ENCODE data around the gene KRT84.

KRT84 gene

DNA sequence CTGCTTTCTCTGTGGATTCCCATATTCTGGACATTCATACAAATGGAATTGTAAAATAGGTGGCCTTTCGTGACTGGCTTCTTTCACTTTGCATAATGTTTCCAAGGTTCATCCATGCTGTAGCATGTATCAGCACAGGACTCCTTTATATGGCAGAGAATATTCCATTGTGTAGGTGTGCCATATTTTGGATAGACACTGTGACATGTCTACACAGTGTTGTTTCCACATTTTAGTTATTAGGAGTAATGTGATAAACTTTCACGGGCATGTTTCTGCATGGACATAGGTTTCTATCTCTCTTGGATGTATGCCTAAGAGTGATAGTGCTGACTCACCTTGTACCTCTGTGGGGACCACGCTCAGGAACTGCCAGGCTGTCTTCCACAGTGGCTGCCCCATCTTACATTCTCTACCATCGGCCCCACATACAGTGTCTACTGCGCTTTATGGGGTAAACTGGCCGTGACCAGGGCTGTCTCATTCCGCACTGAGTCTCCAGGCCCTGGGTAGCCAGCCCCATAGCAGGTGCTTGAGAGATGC, 7.1 kb upstream of the KRT84 start:
- no peak overlapping the region for H3K4me3 ChIP-seq (ENCODE audit: insufficient read length, low read depth)
- peaks cover 10% of the 10 kb centered on the region for H3K4me1 ChIP-seq (ENCODE audit: insufficient read depth, insufficient read length)
- H3K9me3 ChIP-seq (ENCODE audit: insufficient read depth, low read length): no peaks in the 10 kb centered on the region
- no peaks in the 10 kb centered on the region for H3K36me3 ChIP-seq (ENCODE audit: insufficient read depth, insufficient read length, low read length)
- H3K9ac ChIP-seq (ENCODE audit: insufficient read length, low read depth): no peak overlapping the region
- no peaks in the 10 kb centered on the region for H3K27me3 ChIP-seq (ENCODE audit: insufficient read depth, insufficient read length)
- no peak for TF ChIP-seq SUZ12 (IDR thresholded peaks at IDR 0.05; ENCODE audit: extremely low read depth, insufficient read depth, insufficient read length)
- no peak for DNase-seq (ENCODE audit: low read depth, low spot score)

DNA sequence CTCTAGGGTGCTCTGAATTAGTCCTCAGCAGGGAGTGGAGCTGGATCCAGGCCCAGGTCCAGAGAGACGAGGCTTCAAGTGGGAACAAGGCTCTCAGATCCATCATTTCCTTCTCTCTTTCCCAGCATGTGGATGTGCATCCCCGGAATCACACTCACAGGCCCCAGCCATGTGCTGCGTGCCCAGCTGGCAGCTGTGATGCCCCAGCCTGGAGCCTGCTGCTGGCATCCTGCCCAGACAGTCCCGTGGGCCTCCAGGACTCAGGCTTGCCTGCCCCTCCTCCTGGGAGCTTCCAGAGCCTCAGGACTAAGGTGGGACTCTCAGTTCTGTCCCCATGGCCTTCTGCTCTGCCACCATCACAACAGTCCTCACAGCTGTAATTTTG, 6.2 kb upstream of the KRT84 start:
- TF ChIP-seq YY1 (IDR thresholded peaks at IDR 0.05; ENCODE audit: insufficient read depth, insufficient read length) (no peak), ZNF274 (IDR thresholded peaks at IDR 0.05; ENCODE audit: low read depth, low read length) (no peak), SUZ12 (IDR thresholded peaks at IDR 0.05; ENCODE audit: extremely low read depth, insufficient read depth, insufficient read length) (no peak)
- H3K4me1 ChIP-seq (ENCODE audit: insufficient read depth, insufficient read length): peaks cover 10% of the 10 kb centered on the region
- no peaks in the 10 kb centered on the region for H3K36me3 ChIP-seq (ENCODE audit: insufficient read depth, insufficient read length, low read length)
- no peaks in the 10 kb centered on the region for H3K27me3 ChIP-seq (ENCODE audit: insufficient read depth, insufficient read length)
- H3K4me3 ChIP-seq (ENCODE audit: insufficient read length, low read depth): no peak overlapping the region
- no peaks in the 10 kb centered on the region for H3K9me3 ChIP-seq (ENCODE audit: insufficient read depth, low read length)
- peak overlapping the region; percentile 5 for H3K9ac ChIP-seq (ENCODE audit: insufficient read length, low read depth)
- no peak for DNase-seq (ENCODE audit: low read depth, low spot score)

DNA sequence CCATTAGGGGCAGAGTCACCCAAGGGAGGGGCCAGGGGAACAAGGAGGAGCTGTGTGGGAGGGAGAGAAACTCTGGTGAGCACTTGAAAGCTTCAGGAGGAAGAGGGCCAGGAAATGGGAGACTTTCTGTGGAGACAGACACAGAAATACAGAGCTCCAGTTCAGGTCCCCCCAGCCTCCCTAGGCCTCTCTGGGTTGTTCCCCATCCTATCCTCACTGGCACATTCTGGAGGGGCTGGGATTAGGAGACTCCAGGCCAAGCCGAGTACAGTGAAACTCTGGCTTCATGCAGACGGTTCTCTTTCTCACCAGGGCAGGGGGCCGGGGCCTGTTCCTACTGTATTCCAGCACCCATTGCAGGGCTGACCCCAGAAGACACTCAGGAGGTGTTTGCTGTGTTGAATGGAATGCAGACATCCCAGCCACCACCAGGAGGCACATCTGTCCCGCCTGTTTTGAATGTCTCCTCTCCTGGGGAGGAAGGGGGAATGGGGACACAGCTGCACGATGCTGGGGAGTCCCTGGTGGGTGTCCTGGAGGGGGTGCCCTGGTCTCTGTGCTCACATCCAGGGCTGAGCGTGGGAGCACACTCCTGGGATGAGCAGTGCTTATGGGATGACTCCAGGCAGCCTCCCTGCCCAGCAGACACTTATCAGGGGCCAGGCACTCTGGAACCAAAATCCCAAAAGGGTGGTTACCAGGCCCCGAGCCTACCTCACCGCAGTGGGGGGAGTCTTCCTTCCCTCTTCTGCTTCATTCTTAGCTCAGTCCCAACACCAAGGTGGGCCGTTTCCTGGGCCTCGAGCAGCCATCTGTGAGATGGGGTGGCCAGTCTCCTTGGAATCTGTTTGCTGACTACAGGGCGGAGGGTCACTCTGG, 5.5 kb upstream of the KRT84 start:
- peaks cover 8% of the 10 kb centered on the region for H3K4me1 ChIP-seq (ENCODE audit: insufficient read depth, insufficient read length)
- TF ChIP-seq SUZ12 (IDR thresholded peaks at IDR 0.05; ENCODE audit: extremely low read depth, insufficient read depth, insufficient read length) (no peak), YY1 (IDR thresholded peaks at IDR 0.05; ENCODE audit: insufficient read depth, insufficient read length) (no peak), ZNF274 (IDR thresholded peaks at IDR 0.05; ENCODE audit: low read depth, low read length) (no peak)

DNA sequence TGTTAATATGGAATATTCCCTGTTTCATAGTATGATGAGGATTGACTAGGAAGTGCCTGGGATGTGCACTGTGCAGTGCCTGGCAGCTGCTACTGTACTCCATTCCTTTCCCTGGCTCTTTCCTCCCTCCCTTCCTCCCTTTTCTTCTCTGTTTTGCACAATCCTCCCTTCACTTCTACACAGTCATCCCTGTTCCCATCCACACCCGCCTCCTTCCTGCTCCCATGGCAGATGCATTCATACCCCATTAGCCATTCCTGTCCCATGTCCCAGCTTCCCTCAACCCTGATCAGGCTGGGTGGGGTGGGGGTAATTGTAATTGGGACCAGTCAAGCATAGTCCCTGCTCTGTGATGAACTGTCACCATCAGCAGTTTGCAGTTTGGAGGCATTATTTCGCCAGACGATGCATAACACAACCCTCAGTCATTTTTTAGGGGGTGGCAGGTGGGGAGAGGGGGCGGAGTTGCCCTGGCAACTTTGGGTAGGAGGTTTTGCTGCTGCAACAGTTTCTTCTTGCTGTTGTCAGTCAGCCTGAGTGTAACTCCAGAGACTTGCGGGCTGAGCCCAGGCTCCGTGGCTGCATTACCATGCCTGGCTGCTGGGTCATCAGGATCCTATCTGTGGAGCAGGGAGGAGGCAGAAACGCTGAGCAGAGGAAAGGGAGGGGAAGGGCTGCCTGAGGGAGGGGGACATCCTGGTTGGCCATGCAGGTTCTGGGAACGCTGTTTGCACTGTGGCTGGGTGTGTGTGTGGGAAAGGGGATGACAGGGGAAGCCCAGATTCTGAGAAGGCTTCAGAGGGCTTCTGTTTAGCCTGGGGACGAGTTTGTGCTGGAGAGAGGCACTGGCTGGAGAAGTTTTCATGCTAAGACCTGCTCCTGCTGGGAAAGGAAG, 4.1 kb upstream of the KRT84 start:
- no peaks in the 10 kb centered on the region for H3K9me3 ChIP-seq (ENCODE audit: insufficient read depth, low read length)
- peak; percentile 22 for DNase-seq (ENCODE audit: low read depth, low spot score)
- H3K36me3 ChIP-seq (ENCODE audit: insufficient read depth, insufficient read length, low read length): no peaks in the 10 kb centered on the region
- H3K9ac ChIP-seq (ENCODE audit: insufficient read length, low read depth): peak overlapping the region; percentile 27
- no peak overlapping the region for H3K4me3 ChIP-seq (ENCODE audit: insufficient read length, low read depth)
- no peaks in the 10 kb centered on the region for H3K27me3 ChIP-seq (ENCODE audit: insufficient read depth, insufficient read length)
- no peak for TF ChIP-seq YY1 (IDR thresholded peaks at IDR 0.05; ENCODE audit: insufficient read depth, insufficient read length)
- no peak for TF ChIP-seq ZNF274 (IDR thresholded peaks at IDR 0.05; ENCODE audit: low read depth, low read length)
- peaks cover 8% of the 10 kb centered on the region for H3K4me1 ChIP-seq (ENCODE audit: insufficient read depth, insufficient read length)

More for the DNA sequence above, 5.5 kb upstream of the KRT84 start:
- Histone ChIP-seq H3K36me3 (ENCODE audit: insufficient read depth, insufficient read length, low read length) (no peaks in the 10 kb centered on the region), H3K9ac (ENCODE audit: insufficient read length, low read depth) (peak overlapping the region; percentile 21), H3K27me3 (ENCODE audit: insufficient read depth, insufficient read length) (no peaks in the 10 kb centered on the region), H3K4me3 (ENCODE audit: insufficient read length, low read depth) (no peak overlapping the region), H3K9me3 (ENCODE audit: insufficient read depth, low read length) (no peaks in the 10 kb centered on the region)
- peak; percentile 30 for DNase-seq (ENCODE audit: low read depth, low spot score)

DNA sequence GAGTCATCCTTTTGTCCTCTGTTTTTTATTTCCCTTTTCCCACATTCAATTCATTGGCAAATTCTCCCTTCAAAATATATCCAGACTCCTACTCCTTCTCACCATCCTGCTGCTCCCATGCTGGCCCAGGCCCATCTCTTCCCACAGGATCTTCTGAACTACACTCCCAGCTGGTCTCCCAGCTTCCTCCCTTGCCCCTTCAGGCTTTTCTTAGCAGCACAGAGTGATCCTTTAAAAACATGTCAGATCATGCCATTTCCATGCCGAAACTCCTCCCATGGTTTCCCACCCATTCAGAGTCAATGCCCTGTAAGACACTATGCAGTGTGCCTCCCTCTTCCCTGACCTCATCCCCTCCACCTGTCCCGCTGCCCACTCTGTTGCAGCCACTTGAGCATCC, 2.4 kb upstream of the KRT84 start:
- TF ChIP-seq SUZ12 (IDR thresholded peaks at IDR 0.05; ENCODE audit: extremely low read depth, insufficient read depth, insufficient read length) (no peak), YY1 (IDR thresholded peaks at IDR 0.05; ENCODE audit: insufficient read depth, insufficient read length) (no peak), ZNF274 (IDR thresholded peaks at IDR 0.05; ENCODE audit: low read depth, low read length) (no peak)
- no peaks in the 10 kb centered on the region for H3K36me3 ChIP-seq (ENCODE audit: insufficient read depth, insufficient read length, low read length)
- H3K9ac ChIP-seq (ENCODE audit: insufficient read length, low read depth): no peak overlapping the region
- H3K4me1 ChIP-seq (ENCODE audit: insufficient read depth, insufficient read length): peaks cover 8% of the 10 kb centered on the region
- no peak for DNase-seq (ENCODE audit: low read depth, low spot score)
- no peaks in the 10 kb centered on the region for H3K9me3 ChIP-seq (ENCODE audit: insufficient read depth, low read length)
- H3K4me3 ChIP-seq (ENCODE audit: insufficient read length, low read depth): no peak overlapping the region
- H3K27me3 ChIP-seq (ENCODE audit: insufficient read depth, insufficient read length): no peaks in the 10 kb centered on the region

DNA sequence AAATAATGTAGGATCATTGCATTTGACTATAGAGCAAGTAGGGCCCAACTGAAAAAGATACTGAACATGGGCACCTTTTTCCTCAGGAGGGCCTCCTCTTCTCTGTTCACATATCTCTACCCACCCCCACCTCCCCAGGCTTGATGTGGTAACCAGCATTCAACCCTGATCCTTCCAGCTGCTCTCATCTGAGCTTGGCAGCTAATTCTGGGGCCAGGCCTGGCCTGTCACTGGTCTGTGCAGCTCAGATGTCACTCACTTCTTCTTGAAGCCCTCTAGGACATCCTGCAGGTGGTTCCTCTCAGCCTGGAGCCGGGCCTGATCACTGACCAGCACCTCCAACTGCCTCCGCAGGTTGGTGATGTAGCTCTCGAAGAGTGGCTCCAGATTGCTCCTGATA, 2.1 kb downstream of the KRT84 start:
- H3K27me3 ChIP-seq (ENCODE audit: insufficient read depth, insufficient read length): no peaks in the 10 kb centered on the region
- no peaks in the 10 kb centered on the region for H3K9me3 ChIP-seq (ENCODE audit: insufficient read depth, low read length)
- no peak overlapping the region for H3K9ac ChIP-seq (ENCODE audit: insufficient read length, low read depth)
- TF ChIP-seq YY1 (IDR thresholded peaks at IDR 0.05; ENCODE audit: insufficient read depth, insufficient read length) (no peak), ZNF274 (IDR thresholded peaks at IDR 0.05; ENCODE audit: low read depth, low read length) (no peak), SUZ12 (IDR thresholded peaks at IDR 0.05; ENCODE audit: extremely low read depth, insufficient read depth, insufficient read length) (no peak)
- no peak for DNase-seq (ENCODE audit: low read depth, low spot score)
- H3K4me3 ChIP-seq (ENCODE audit: insufficient read length, low read depth): no peak overlapping the region
- H3K4me1 ChIP-seq (ENCODE audit: insufficient read depth, insufficient read length): no peaks in the 10 kb centered on the region
- H3K36me3 ChIP-seq (ENCODE audit: insufficient read depth, insufficient read length, low read length): no peaks in the 10 kb centered on the region

DNA sequence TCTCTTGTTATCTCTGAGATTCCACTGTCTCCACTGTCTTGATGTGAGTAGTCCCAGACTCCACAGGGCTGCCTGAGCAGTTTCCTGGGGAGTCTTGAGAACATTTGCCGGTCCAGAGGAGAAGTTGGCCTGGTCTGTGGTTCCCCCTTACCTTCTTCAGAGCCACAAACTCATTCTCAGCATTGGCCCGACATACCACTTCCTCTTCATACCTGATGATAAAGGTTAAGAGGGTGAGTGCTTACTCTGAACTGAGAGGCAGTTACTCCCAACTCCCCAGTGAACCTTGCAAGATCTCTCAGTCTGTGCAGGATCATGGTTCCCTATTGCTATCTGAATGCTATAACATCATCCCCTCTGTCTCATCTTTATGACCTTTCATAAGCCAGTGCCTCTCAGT, 2.6 kb downstream of the KRT84 start:
- Histone ChIP-seq H3K4me3 (ENCODE audit: insufficient read length, low read depth) (no peak overlapping the region), H3K27me3 (ENCODE audit: insufficient read depth, insufficient read length) (no peaks in the 10 kb centered on the region), H3K4me1 (ENCODE audit: insufficient read depth, insufficient read length) (no peaks in the 10 kb centered on the region), H3K36me3 (ENCODE audit: insufficient read depth, insufficient read length, low read length) (no peaks in the 10 kb centered on the region), H3K9me3 (ENCODE audit: insufficient read depth, low read length) (no peaks in the 10 kb centered on the region), H3K9ac (ENCODE audit: insufficient read length, low read depth) (no peak overlapping the region)
- TF ChIP-seq ZNF274 (IDR thresholded peaks at IDR 0.05; ENCODE audit: low read depth, low read length): no peak
- no peak for TF ChIP-seq YY1 (IDR thresholded peaks at IDR 0.05; ENCODE audit: insufficient read depth, insufficient read length)
- TF ChIP-seq SUZ12 (IDR thresholded peaks at IDR 0.05; ENCODE audit: extremely low read depth, insufficient read depth, insufficient read length): no peak
- DNase-seq (ENCODE audit: low read depth, low spot score): no peak
